Measurements from ENCODE around the gene ZMIZ2. TPM values are rescaled to one million over a fixed set of nuclear protein-coding genes. Genes with fewer than 3 reads are reported as not detected.
"Not testable (repeated sequence)": the region's sequence is repeated elsewhere in the genome, so short reads cannot be mapped to it uniquely, and the experiment has no call there.

The ZMIZ2 gene
- total RNA-seq, 2 donors from 2014 or later: 61.8 to 112 TPM

DNA sequence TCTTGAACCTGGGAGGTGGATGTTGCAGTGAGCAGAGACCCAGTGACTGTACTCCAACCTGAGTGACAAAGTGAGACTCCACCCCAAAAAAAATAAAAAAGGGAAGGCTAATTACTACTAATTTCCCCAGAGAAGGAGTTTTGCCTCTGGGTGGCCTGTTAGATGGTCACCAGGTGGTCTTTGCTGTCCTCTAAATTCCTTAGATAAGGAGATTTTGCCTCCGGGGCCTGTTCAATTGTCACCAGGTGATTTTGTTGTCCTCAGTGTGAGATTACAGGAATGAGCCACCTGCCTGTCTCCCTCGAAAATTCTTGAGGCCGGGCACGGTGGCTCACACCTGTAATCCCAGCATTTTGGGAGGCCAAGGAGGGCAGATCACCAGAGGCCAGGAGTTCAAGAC lies 24.4 kb upstream of the ZMIZ2 start:
- DNase-seq: no peak
- H3K9me3 ChIP-seq: no peaks in the 10 kb centered on the region

DNA sequence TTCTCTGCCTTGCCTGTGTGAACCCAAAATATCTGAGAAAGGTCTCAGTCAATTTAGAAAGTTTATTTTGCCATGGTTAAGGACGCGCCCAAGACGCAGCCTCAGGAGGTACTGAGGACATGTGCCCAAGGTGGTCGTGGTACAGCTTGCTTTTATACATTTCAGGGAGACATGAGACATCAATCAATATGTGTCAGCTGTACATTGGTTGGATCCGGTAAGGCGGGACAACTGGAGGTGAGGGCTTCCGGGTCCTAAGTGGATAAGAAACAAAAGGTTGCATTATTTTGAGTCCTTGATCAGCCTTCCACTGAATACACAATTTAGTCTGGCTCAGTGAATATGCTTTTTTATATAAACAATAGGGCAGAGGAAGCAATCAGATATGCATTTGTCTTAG lies 22.4 kb upstream of the ZMIZ2 start:
- H3K4me1 ChIP-seq; H3K27ac ChIP-seq; H3K9ac ChIP-seq (ENCODE audit: low read depth in 2 of 2, low read length in 2 of 2); H3K27me3 ChIP-seq; H3K4me3 ChIP-seq; intact Hi-C loops (cut with DNase I); H3K36me3 ChIP-seq; DNase-seq; H3K9me3 ChIP-seq: not testable (repeated sequence)

More for the DNA sequence above, 24.4 kb upstream of the ZMIZ2 start:
- no peaks in the 10 kb centered on the region for H3K27me3 ChIP-seq
- no peak overlapping the region for H3K9ac ChIP-seq (ENCODE audit: low read depth in 2 of 2, low read length in 2 of 2)
- H3K4me1 ChIP-seq: no peaks in the 10 kb centered on the region
- H3K4me3 ChIP-seq: no peak overlapping the region
- H3K36me3 ChIP-seq: no peaks in the 10 kb centered on the region
- H3K27ac ChIP-seq: no peak overlapping the region
- intact Hi-C loops (cut with DNase I): no loop called here
- TF ChIP-seq, protein P1, sequence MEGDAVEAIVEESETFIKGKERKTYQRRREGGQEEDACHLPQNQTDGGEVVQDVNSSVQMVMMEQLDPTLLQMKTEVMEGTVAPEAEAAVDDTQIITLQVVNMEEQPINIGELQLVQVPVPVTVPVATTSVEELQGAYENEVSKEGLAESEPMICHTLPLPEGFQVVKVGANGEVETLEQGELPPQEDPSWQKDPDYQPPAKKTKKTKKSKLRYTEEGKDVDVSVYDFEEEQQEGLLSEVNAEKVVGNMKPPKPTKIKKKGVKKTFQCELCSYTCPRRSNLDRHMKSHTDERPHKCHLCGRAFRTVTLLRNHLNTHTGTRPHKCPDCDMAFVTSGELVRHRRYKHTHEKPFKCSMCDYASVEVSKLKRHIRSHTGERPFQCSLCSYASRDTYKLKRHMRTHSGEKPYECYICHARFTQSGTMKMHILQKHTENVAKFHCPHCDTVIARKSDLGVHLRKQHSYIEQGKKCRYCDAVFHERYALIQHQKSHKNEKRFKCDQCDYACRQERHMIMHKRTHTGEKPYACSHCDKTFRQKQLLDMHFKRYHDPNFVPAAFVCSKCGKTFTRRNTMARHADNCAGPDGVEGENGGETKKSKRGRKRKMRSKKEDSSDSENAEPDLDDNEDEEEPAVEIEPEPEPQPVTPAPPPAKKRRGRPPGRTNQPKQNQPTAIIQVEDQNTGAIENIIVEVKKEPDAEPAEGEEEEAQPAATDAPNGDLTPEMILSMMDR (IDR thresholded peaks at IDR 0.05): no peak

GRCh38 chr7:44727158-44727936 lies 21.3 kb upstream of the ZMIZ2 start:
- no peaks in the 10 kb centered on the region for H3K27me3 ChIP-seq
- TF ChIP-seq, protein P1 (IDR thresholded peaks at IDR 0.05): no peak
- no peaks in the 10 kb centered on the region for H3K4me1 ChIP-seq
- DNase-seq: no peak
- no peak overlapping the region for H3K27ac ChIP-seq
- H3K4me3 ChIP-seq: no peak overlapping the region
- no peaks in the 10 kb centered on the region for H3K9me3 ChIP-seq
- no peaks in the 10 kb centered on the region for H3K36me3 ChIP-seq
- no peak overlapping the region for H3K9ac ChIP-seq (ENCODE audit: low read depth in 2 of 2, low read length in 2 of 2)
- intact Hi-C loops (cut with DNase I): no loop called here

GRCh38 chr7:44727937-44728262 lies 20.7 kb upstream of the ZMIZ2 start:
- Histone ChIP-seq H3K9ac (ENCODE audit: low read depth in 2 of 2, low read length in 2 of 2) (no peak overlapping the region), H3K27me3 (no peaks in the 10 kb centered on the region), H3K36me3 (no peaks in the 10 kb centered on the region), H3K27ac (no peak overlapping the region), H3K4me1 (no peaks in the 10 kb centered on the region), H3K4me3 (no peak overlapping the region), H3K9me3 (no peaks in the 10 kb centered on the region)
- no peak for DNase-seq
- intact Hi-C loops (cut with DNase I): no loop called here
- TF ChIP-seq, protein P1 (IDR thresholded peaks at IDR 0.05): no peak

- Histone ChIP-seq H3K9me3 (no peaks in the 10 kb centered on the region), H3K27me3 (no peaks in the 10 kb centered on the region), H3K9ac (ENCODE audit: low read depth in 2 of 2, low read length in 2 of 2) (no peak overlapping the region), H3K27ac (no peak overlapping the region), H3K4me1 (no peaks in the 10 kb centered on the region), H3K36me3 (no peaks in the 10 kb centered on the region), H3K4me3 (no peak overlapping the region)
- TF ChIP-seq, protein P1 (IDR thresholded peaks at IDR 0.05): no peak
- intact Hi-C loops (cut with DNase I): no loop called here
- no peak for DNase-seq
Observed at GRCh38 chr7:44729949-44730590, 18.6 kb upstream of the ZMIZ2 start.

DNA sequence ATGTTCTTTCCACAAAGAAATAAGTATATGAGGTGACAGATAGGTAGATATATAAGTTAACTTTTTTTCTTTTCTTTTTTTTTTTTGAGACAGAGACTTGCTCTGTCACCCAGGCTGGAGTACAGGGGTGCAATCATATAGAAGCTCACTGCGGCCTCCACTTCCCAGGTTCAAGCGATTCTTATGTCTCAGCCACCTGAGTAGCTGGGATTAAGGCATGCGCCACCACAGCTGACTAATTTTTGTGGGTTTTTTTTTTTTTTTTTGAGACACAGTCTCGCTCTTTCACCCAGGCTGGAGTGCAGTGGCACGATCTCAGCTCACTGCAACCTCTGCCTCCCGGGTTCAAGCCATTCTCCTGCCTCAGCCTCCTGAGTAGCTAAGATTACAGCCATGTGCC lies 15.7 kb upstream of the ZMIZ2 start:
- intact Hi-C loops (cut with DNase I); H3K9me3 ChIP-seq; H3K27ac ChIP-seq; H3K4me1 ChIP-seq; H3K9ac ChIP-seq (ENCODE audit: low read depth in 2 of 2, low read length in 2 of 2); H3K4me3 ChIP-seq; H3K36me3 ChIP-seq; DNase-seq; H3K27me3 ChIP-seq: not testable (repeated sequence)
